Upper lobe of right lung (tissue), 1 donor: ENCODE results near the gene TRABD2A. TPM values are rescaled to one million over a fixed set of nuclear protein-coding genes. Genes with fewer than 3 reads are reported as not detected.

Source experiments
- ATAC-seq: fragments of 200-7000 bp; cut with Tn5 transposase; one replicate; pipeline ENCODE4 v1.9.1; 2020; ENCODE audit warnings: mild to moderate bottlenecking, moderate library complexity
- DNase-seq: peaks from one replicate; pipeline ENCODE4 v3.0.0-alpha.2; 2020
- H3K27ac ChIP-seq: fragments of 200-600 bp; one replicate; pipeline ENCODE4 v1.8.0; 2022
- H3K27me3 ChIP-seq: fragments of 200-600 bp; one replicate; pipeline ENCODE4 v1.8.0; 2022; ENCODE audit warnings: mild to moderate bottlenecking
- H3K36me3 ChIP-seq: fragments of 200-600 bp; one replicate; pipeline ENCODE4 v1.8.0; 2022
- H3K4me1 ChIP-seq: fragments of 200-600 bp; one replicate; pipeline ENCODE4 v1.8.0; 2022
- H3K4me3 ChIP-seq: fragments of 200-600 bp; one replicate; pipeline ENCODE4 v1.8.0; 2022; ENCODE audit warnings: mild to moderate bottlenecking
- H3K9me3 ChIP-seq: fragments of 200-600 bp; one replicate; pipeline ENCODE4 v1.8.0; 2022
- CTCF ChIP-seq: fragments of 200-600 bp; IDR thresholded peaks from one replicate; pipeline ENCODE4 v1.8.0; 2022; ENCODE audit warnings: antibody characterized with exemption
- intact Hi-C: fragments of 100-400 bp; cut with DNase I; formaldehyde crosslinking; loops from one replicate; pipeline ENCODE4 v1.11.0; 2022
- total RNA-seq: library from RNA; stranded (reverse); fragmentation: NEBNext Ultra II Directional; extraction: Animal tissue kit (Norgen Biotek cat#: 25700); gene quantifications from one replicate; pipeline ENCODE4 v1.2.1, GENCODE V29; 2021
- donor health status: DM: no; HTN: yes; CAD: no; lungs with severe emphysema.

Gene TRABD2A
- total RNA-seq, 1 donor from 2014 or later: 6.5 TPM

GRCh38 chr2:84796798-84797197 lies 84.1 kb downstream of the TRABD2A start:
- intact Hi-C loops: no loop called here
- Histone ChIP-seq H3K9me3 (no peaks in the 10 kb centered on the region), H3K4me1 (no peaks in the 10 kb centered on the region), H3K27me3 (no peaks in the 10 kb centered on the region), H3K27ac (no peak overlapping the region), H3K36me3 (no peaks in the 10 kb centered on the region), H3K4me3 (no peak overlapping the region)
- DNase-seq: no peak
- TF ChIP-seq CTCF: no peak
- ATAC-seq: no peak

GRCh38 chr2:84793641-84794040 lies 87.2 kb downstream of the TRABD2A start:
- Histone ChIP-seq H3K4me1 (no peaks in the 10 kb centered on the region), H3K27ac (no peak overlapping the region), H3K27me3 (no peaks in the 10 kb centered on the region), H3K4me3 (no peak overlapping the region), H3K36me3 (no peaks in the 10 kb centered on the region), H3K9me3 (no peaks in the 10 kb centered on the region)
- ATAC-seq: no peak
- no peak for TF ChIP-seq CTCF
- no peak for DNase-seq
- intact Hi-C loops: no loop called here

- no peak for ATAC-seq
- Histone ChIP-seq H3K4me3 (no peak overlapping the region), H3K27ac (no peak overlapping the region), H3K9me3 (no peaks in the 10 kb centered on the region), H3K36me3 (no peaks in the 10 kb centered on the region), H3K4me1 (no peaks in the 10 kb centered on the region), H3K27me3 (no peaks in the 10 kb centered on the region)
- DNase-seq: no peak
- TF ChIP-seq CTCF: no peak
- intact Hi-C loops: no loop called here
Measured at GRCh38 chr2:84792856-84793522, 87.9 kb downstream of the TRABD2A start.

- no peak overlapping the region for H3K4me3 ChIP-seq
- no peak overlapping the region for H3K27ac ChIP-seq
- no peak for TF ChIP-seq CTCF
- intact Hi-C loops: no loop called here
- no peaks in the 10 kb centered on the region for H3K9me3 ChIP-seq
- ATAC-seq (no peak), DNase-seq (no peak)
- no peaks in the 10 kb centered on the region for H3K36me3 ChIP-seq
- no peaks in the 10 kb centered on the region for H3K27me3 ChIP-seq
- no peaks in the 10 kb centered on the region for H3K4me1 ChIP-seq
Measured at GRCh38 chr2:84788498-84788897, 92.4 kb downstream of the TRABD2A start.

- DNase-seq (no peak), ATAC-seq (no peak)
- Histone ChIP-seq H3K36me3 (no peaks in the 10 kb centered on the region), H3K4me1 (no peaks in the 10 kb centered on the region), H3K4me3 (no peak overlapping the region), H3K9me3 (no peaks in the 10 kb centered on the region), H3K27me3 (no peaks in the 10 kb centered on the region), H3K27ac (no peak overlapping the region)
- no peak for TF ChIP-seq CTCF
- intact Hi-C loops: no loop called here
Measured at GRCh38 chr2:84788027-84788426, 92.9 kb downstream of the TRABD2A start.

- Histone ChIP-seq H3K4me3 (no peak overlapping the region), H3K9me3 (no peaks in the 10 kb centered on the region), H3K4me1 (peaks cover 9% of the 10 kb centered on the region), H3K36me3 (no peaks in the 10 kb centered on the region), H3K27me3 (no peaks in the 10 kb centered on the region), H3K27ac (no peak overlapping the region)
- ATAC-seq: no peak
- no peak for TF ChIP-seq CTCF
- intact Hi-C loops: no loop called here
- DNase-seq: no peak
Measured at GRCh38 chr2:84786601-84787000, 94.3 kb downstream of the TRABD2A start.
